Nephron progenitor cell (in vitro differentiated cells): Measurements from ENCODE around the gene GPR85.

Experiments
- DNase-seq: peaks from one replicate; pipeline ENCODE4 v3.0.0; 2021
- H3K27ac Mint-ChIP-seq: 2 replicates; pipeline ENCODE4 v1.8.0; 2021; ENCODE audit warnings: mild to moderate bottlenecking, moderate library complexity, mixed read lengths
- H3K27me3 Mint-ChIP-seq: 2 replicates; pipeline ENCODE4 v1.8.0; 2021; ENCODE audit warnings: mild to moderate bottlenecking, low read depth, mixed read lengths; ENCODE audit not compliant: poor library complexity
- H3K36me3 Mint-ChIP-seq: 2 replicates; pipeline ENCODE4 v1.8.0; 2021; ENCODE audit warnings: low read depth, mixed read lengths
- H3K4me1 Mint-ChIP-seq: 2 replicates; pipeline ENCODE4 v1.8.0; 2021; ENCODE audit warnings: mixed read lengths
- H3K4me3 Mint-ChIP-seq: 2 replicates; pipeline ENCODE4 v1.8.0; 2021; ENCODE audit warnings: mild to moderate bottlenecking, moderate library complexity, mixed read lengths
- H3K9me3 Mint-ChIP-seq: 2 replicates; pipeline ENCODE4 v1.8.0; 2021; ENCODE audit warnings: mild to moderate bottlenecking, moderate library complexity, mixed read lengths
- CTCF ChIP-seq: fragments of 200-600 bp; sonication (generic); IDR thresholded peaks from 2 replicates; pipeline ENCODE4 v1.5.0; 2021; ENCODE audit warnings: antibody characterized with exemption

The GPR85 gene

DNA sequence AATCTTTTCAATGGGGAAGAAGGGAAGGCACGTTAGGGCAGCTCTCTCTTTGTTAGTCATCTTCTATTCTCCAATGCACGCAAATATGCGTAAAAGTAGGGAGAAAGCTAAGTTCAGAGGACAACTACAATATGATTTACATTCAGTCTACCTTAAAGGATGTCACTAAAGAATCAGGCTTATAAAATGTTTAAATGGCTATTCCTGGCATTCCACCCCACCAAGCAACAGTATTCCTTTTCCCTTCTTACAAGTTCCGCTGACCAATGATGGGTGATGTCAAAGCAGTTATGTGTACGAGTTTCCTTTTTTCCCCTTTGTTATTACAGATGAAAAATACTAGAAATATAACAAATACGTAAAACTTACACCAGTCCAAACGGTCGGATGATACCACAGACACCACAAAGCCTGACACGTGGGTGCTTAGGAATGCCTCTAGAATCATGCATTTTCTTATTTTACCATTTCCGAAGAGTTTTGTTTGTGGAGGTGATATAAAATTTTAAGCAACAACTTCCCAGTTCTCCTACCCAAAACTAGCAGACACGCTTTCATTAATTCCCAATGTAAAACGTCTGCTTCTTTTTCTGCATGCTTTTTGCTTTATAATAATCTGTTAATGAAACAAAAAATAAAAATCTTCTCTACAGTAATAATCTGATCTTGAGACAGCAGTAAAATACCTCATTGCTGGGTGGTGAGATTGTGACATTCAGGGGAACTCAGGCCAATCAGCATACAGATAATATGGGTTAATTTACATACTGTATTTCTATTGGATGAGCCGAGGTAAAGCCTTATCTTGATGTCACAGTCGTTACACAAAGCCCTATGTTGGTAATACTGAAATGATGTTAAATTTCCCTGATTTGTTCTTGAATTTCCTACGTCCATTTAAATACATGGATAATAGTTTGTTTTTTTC is 708 bp upstream of the GPR85 start:
- H3K27ac Mint-ChIP-seq: no peak overlapping the region
- peak overlapping the region; percentile 85 for H3K4me3 Mint-ChIP-seq
- no peaks in the 10 kb centered on the region for H3K36me3 Mint-ChIP-seq
- peaks cover 26% of the 10 kb centered on the region for H3K4me1 Mint-ChIP-seq
- peaks cover 27% of the 10 kb centered on the region for H3K27me3 Mint-ChIP-seq
- no peak for DNase-seq
- H3K9me3 Mint-ChIP-seq: no peaks in the 10 kb centered on the region
- TF ChIP-seq CTCF: no peak

DNA sequence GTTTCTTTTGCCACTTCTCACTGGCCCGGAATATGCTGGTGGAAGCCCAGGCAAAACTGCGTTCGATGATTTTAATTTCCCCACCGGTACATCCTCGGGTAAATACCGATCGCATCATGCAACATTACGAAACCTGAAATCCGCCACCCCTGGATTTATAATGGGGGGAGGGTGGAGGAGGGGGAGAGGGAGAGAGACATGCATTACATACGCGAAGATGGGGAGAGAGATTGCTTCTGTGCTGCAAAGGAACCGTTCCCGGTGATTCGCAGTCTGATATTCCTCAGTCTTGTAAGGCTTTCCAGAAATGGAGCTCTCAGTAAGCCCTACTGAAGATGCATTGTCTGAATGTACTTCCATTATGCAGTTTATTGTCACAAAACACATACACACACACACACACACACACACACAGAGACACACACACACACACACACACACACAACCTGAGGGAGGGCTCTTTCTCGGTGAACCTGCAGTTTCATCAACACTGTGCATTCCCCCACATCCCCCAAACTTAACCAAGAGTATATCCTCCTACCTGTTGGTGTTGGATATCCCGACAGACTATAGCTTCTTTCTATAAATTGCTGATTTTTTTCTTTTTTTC is 741 bp downstream of the GPR85 start:
- no peak for TF ChIP-seq CTCF
- Mint-ChIP-seq H3K36me3 (no peaks in the 10 kb centered on the region), H3K4me1 (peaks cover 26% of the 10 kb centered on the region), H3K4me3 (peak overlapping the region; percentile 85), H3K9me3 (no peaks in the 10 kb centered on the region), H3K27me3 (peaks cover 38% of the 10 kb centered on the region), H3K27ac (no peak overlapping the region)
- no peak for DNase-seq

DNA sequence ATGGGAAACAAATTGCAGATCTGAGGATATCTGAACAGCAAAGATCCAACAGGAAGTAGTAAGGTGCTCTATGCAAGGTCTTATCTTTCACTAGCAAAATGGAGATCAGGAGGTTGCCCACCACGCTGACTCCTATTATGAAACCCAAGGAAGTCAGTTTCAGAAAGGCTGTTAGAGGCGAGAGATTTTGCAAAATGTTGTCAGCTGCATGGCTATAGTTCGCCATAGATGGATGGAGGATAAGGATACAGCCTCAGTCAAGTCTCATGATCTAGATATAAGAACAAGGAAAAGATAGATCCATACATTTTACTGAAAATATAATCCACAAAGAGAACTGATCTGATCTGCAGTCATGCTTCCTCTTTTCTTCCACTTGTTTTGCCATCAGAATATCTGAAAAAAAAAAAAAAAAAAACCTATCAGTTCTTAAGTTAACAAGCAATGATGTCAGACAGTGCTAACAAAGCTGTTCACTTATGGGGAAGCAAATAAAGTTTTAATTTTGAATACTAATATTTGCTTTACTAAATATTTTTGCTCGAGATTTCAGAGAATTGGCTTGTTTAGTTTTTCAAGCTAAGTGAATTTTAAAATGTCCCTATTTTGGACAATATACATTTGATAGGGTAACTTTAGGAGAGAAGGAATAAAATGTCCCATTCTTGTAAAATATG is 2.0 kb downstream of the GPR85 start:
- no peak for DNase-seq
- Mint-ChIP-seq H3K27ac (peak overlapping the region; percentile 46), H3K27me3 (peaks cover 49% of the 10 kb centered on the region), H3K9me3 (no peaks in the 10 kb centered on the region), H3K4me3 (peak overlapping the region; percentile 52), H3K4me1 (peaks cover 26% of the 10 kb centered on the region), H3K36me3 (no peaks in the 10 kb centered on the region)
- TF ChIP-seq CTCF: no peak

- Mint-ChIP-seq H3K36me3 (no peaks in the 10 kb centered on the region), H3K27me3 (peaks cover 49% of the 10 kb centered on the region), H3K27ac (peak overlapping the region; percentile 46), H3K9me3 (no peaks in the 10 kb centered on the region), H3K4me3 (no peak overlapping the region), H3K4me1 (peaks cover 26% of the 10 kb centered on the region)
- no peak for TF ChIP-seq CTCF
- no peak for DNase-seq
Observed at GRCh38 chr7:113083816-113084495, 2.7 kb downstream of the GPR85 start.

DNA sequence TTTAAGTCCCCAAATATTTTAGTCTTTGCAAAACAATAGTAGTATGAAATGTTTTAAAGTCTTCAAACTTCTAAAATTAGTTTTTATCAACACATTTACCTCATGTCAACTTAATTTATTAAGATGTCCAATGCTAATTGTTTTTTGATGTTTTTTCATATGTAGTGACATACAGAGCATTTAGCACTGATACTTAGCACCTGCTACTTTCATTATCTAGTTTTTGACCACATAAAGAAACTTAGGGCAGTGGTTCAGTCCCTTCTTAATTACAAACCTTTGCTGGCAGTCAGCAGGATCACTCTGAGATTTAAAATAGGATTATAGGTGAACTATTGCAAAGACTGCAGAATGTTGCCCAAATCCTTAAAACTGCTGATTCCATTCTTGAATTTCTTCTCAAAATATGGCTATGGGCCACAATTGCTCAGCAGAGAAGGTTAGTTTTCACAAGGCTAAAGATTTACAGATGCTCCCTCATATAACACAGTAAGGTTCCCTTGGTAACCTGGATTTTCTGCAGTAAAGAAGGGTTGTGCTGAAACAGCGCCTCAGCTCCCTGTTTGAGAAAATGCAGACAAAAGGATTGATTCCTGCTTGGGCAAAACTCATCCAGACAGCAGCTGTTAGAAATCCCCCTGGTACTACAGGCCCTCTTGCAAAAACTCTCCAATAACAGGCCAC is 3.4 kb downstream of the GPR85 start:
- no peak for TF ChIP-seq CTCF
- Mint-ChIP-seq H3K4me1 (peaks cover 26% of the 10 kb centered on the region), H3K36me3 (no peaks in the 10 kb centered on the region), H3K4me3 (no peak overlapping the region), H3K27me3 (peaks cover 50% of the 10 kb centered on the region), H3K9me3 (no peaks in the 10 kb centered on the region), H3K27ac (no peak overlapping the region)
- no peak for DNase-seq
